Measurements from ENCODE around the gene TPST1. TPM values are rescaled to one million over a fixed set of nuclear protein-coding genes. Genes with fewer than 3 reads are reported as not detected.
"Not testable (repeated sequence)": the region's sequence is repeated elsewhere in the genome, so short reads cannot be mapped to it uniquely, and the experiment has no call there.

Gene TPST1
- total RNA-seq, 3 donors from 2014 or later: 1.1 to 2.0 (median 1.4) TPM

- DNase-seq (no peak), ATAC-seq (no peak)
- Mint-ChIP-seq H3K27me3 (ENCODE audit: low read depth) (no peaks in the 10 kb centered on the region), H3K36me3 (ENCODE audit: insufficient read depth) (no peaks in the 10 kb centered on the region), H3K4me1 (ENCODE audit: low read depth) (no peaks in the 10 kb centered on the region), H3K9me3 (no peaks in the 10 kb centered on the region), H3K4me3 (no peak overlapping the region)
These were observed 101.1 kb downstream of the TPST1 start for GRCh38 chr7:66306243-66306642.

- peaks cover 2% of the 10 kb centered on the region for H3K27me3 Mint-ChIP-seq (ENCODE audit: low read depth)
- DNase-seq (no peak), ATAC-seq (no peak)
- no peak overlapping the region for H3K4me3 Mint-ChIP-seq
- H3K9me3 Mint-ChIP-seq: no peaks in the 10 kb centered on the region
- no peaks in the 10 kb centered on the region for H3K4me1 Mint-ChIP-seq (ENCODE audit: low read depth)
- no peaks in the 10 kb centered on the region for H3K36me3 Mint-ChIP-seq (ENCODE audit: insufficient read depth)
These were observed 102.6 kb downstream of the TPST1 start for GRCh38 chr7:66307591-66308215.

GRCh38 chr7:66308411-66308810, 103.3 kb downstream of the TPST1 start:
- Mint-ChIP-seq H3K27me3 (ENCODE audit: low read depth) (peaks cover 2% of the 10 kb centered on the region), H3K4me1 (ENCODE audit: low read depth) (no peaks in the 10 kb centered on the region), H3K9me3 (no peaks in the 10 kb centered on the region), H3K4me3 (no peak overlapping the region), H3K36me3 (ENCODE audit: insufficient read depth) (no peaks in the 10 kb centered on the region)
- DNase-seq (no peak), ATAC-seq (no peak)

- Mint-ChIP-seq H3K27me3 (ENCODE audit: low read depth) (peaks cover 2% of the 10 kb centered on the region), H3K36me3 (ENCODE audit: insufficient read depth) (no peaks in the 10 kb centered on the region), H3K4me3 (no peak overlapping the region), H3K9me3 (no peaks in the 10 kb centered on the region), H3K4me1 (ENCODE audit: low read depth) (peaks cover 2% of the 10 kb centered on the region)
- no peak for ATAC-seq
- no peak for DNase-seq
These were observed 105.5 kb downstream of the TPST1 start for GRCh38 chr7:66310620-66311019.

- Mint-ChIP-seq H3K36me3 (ENCODE audit: insufficient read depth) (no peaks in the 10 kb centered on the region), H3K27me3 (ENCODE audit: low read depth) (peaks cover 2% of the 10 kb centered on the region), H3K4me3 (no peak overlapping the region), H3K4me1 (ENCODE audit: low read depth) (peaks cover 2% of the 10 kb centered on the region), H3K9me3 (no peaks in the 10 kb centered on the region)
- ATAC-seq (no peak), DNase-seq (no peak)
These were observed 108.9 kb downstream of the TPST1 start for GRCh38 chr7:66313886-66314568.

- no peaks in the 10 kb centered on the region for H3K36me3 Mint-ChIP-seq (ENCODE audit: insufficient read depth)
- ATAC-seq (no peak), DNase-seq (no peak)
- peaks cover 2% of the 10 kb centered on the region for H3K27me3 Mint-ChIP-seq (ENCODE audit: low read depth)
- no peaks in the 10 kb centered on the region for H3K9me3 Mint-ChIP-seq
- no peak overlapping the region for H3K4me3 Mint-ChIP-seq
- H3K4me1 Mint-ChIP-seq (ENCODE audit: low read depth): peaks cover 2% of the 10 kb centered on the region
These were observed 110.1 kb downstream of the TPST1 start for GRCh38 chr7:66315192-66315591.

- Mint-ChIP-seq H3K9me3 (peaks cover 13% of the 10 kb centered on the region), H3K4me1 (ENCODE audit: low read depth) (no peaks in the 10 kb centered on the region), H3K36me3 (ENCODE audit: insufficient read depth) (no peaks in the 10 kb centered on the region), H3K4me3 (no peak overlapping the region), H3K27me3 (ENCODE audit: low read depth) (no peaks in the 10 kb centered on the region)
- ATAC-seq (no peak), DNase-seq (no peak)
These were observed 114.4 kb downstream of the TPST1 start for GRCh38 chr7:66319407-66319979.

- H3K4me3 Mint-ChIP-seq: no peak overlapping the region
- peaks cover 13% of the 10 kb centered on the region for H3K9me3 Mint-ChIP-seq
- H3K4me1 Mint-ChIP-seq (ENCODE audit: low read depth): no peaks in the 10 kb centered on the region
- DNase-seq (no peak), ATAC-seq (no peak)
- H3K36me3 Mint-ChIP-seq (ENCODE audit: insufficient read depth): no peaks in the 10 kb centered on the region
- H3K27me3 Mint-ChIP-seq (ENCODE audit: low read depth): no peaks in the 10 kb centered on the region
These were observed 116.1 kb downstream of the TPST1 start for GRCh38 chr7:66321283-66321682.

GRCh38 chr7:66323114-66323796, 118.1 kb downstream of the TPST1 start:
- Mint-ChIP-seq H3K36me3 (ENCODE audit: insufficient read depth) (no peaks in the 10 kb centered on the region), H3K4me3 (no peak overlapping the region)
- no peak for ATAC-seq

GRCh38 chr7:66324985-66325384, 119.9 kb downstream of the TPST1 start:
- DNase-seq; H3K4me1 Mint-ChIP-seq (ENCODE audit: low read depth); H3K27me3 Mint-ChIP-seq (ENCODE audit: low read depth); H3K4me3 Mint-ChIP-seq; ATAC-seq; H3K36me3 Mint-ChIP-seq (ENCODE audit: insufficient read depth): not testable (repeated sequence)
- peaks cover 13% of the 10 kb centered on the region for H3K9me3 Mint-ChIP-seq

More at GRCh38 chr7:66323114-66323796, 118.1 kb downstream of the TPST1 start:
- DNase-seq: no peak
- no peaks in the 10 kb centered on the region for H3K27me3 Mint-ChIP-seq (ENCODE audit: low read depth)
- H3K9me3 Mint-ChIP-seq: peaks cover 13% of the 10 kb centered on the region
- H3K4me1 Mint-ChIP-seq (ENCODE audit: low read depth): no peaks in the 10 kb centered on the region

GRCh38 chr7:66326501-66327215, 121.5 kb downstream of the TPST1 start:
- no peak overlapping the region for H3K4me3 Mint-ChIP-seq

GRCh38 chr7:66330961-66331360, 125.8 kb downstream of the TPST1 start:
- Mint-ChIP-seq H3K4me3 (no peak overlapping the region), H3K4me1 (ENCODE audit: low read depth) (no peaks in the 10 kb centered on the region), H3K36me3 (ENCODE audit: insufficient read depth) (no peaks in the 10 kb centered on the region), H3K9me3 (peaks cover 6% of the 10 kb centered on the region), H3K27me3 (ENCODE audit: low read depth) (peaks cover 3% of the 10 kb centered on the region)
- ATAC-seq (no peak), DNase-seq (no peak)

More at GRCh38 chr7:66326501-66327215, 121.5 kb downstream of the TPST1 start:
- Mint-ChIP-seq H3K27me3 (ENCODE audit: low read depth) (no peaks in the 10 kb centered on the region), H3K4me1 (ENCODE audit: low read depth) (no peaks in the 10 kb centered on the region), H3K9me3 (peaks cover 6% of the 10 kb centered on the region), H3K36me3 (ENCODE audit: insufficient read depth) (no peaks in the 10 kb centered on the region)
- ATAC-seq (no peak), DNase-seq (no peak)

GRCh38 chr7:66331883-66332282, 126.7 kb downstream of the TPST1 start:
- H3K36me3 Mint-ChIP-seq (ENCODE audit: insufficient read depth): peaks cover 4% of the 10 kb centered on the region
- peaks cover 14% of the 10 kb centered on the region for H3K9me3 Mint-ChIP-seq
- no peak for DNase-seq
- peaks cover 3% of the 10 kb centered on the region for H3K27me3 Mint-ChIP-seq (ENCODE audit: low read depth)
- no peak for ATAC-seq
- H3K4me3 Mint-ChIP-seq: no peak overlapping the region
- H3K4me1 Mint-ChIP-seq (ENCODE audit: low read depth): no peaks in the 10 kb centered on the region

GRCh38 chr7:66333443-66333842, 128.3 kb downstream of the TPST1 start:
- no peak overlapping the region for H3K4me3 Mint-ChIP-seq
- ATAC-seq (no peak), DNase-seq (no peak)
- H3K9me3 Mint-ChIP-seq: peaks cover 24% of the 10 kb centered on the region
- peaks cover 5% of the 10 kb centered on the region for H3K36me3 Mint-ChIP-seq (ENCODE audit: insufficient read depth)
- peaks cover 3% of the 10 kb centered on the region for H3K27me3 Mint-ChIP-seq (ENCODE audit: low read depth)
- no peaks in the 10 kb centered on the region for H3K4me1 Mint-ChIP-seq (ENCODE audit: low read depth)

All from activated T-cell treated with anti-CD3 and anti-CD28 coated beads, Interleukin-2, amount 50 U/mL, for 4 hours (primary cell).